Endothelial cell of umbilical vein (primary cell): ENCODE results near the gene OR1J2. TPM values are rescaled to one million over a fixed set of nuclear protein-coding genes. Genes with fewer than 3 reads are reported as not detected.

Experiments
- BruUV-seq: library from RNA; stranded (reverse); fragments of 400-500 nt; replicated peaks from 2 replicates; lab custom pipeline; 2021; lab: Mats Ljungman, UMichigan
- CTCF ChIA-PET: fragments of 300-600, 350-600 bp; sonication (Branson Sonifier 250); formaldehyde crosslinking; loops from one replicate; lab custom pipeline; 2021; ENCODE audit warnings: antibody characterized with exemption, inconsistent platforms; lab: Charles Lee
- POLR2A ChIA-PET: fragments of 300-600, 350-600 bp; sonication (Branson Sonifier 250); formaldehyde crosslinking; loops from one replicate; lab custom pipeline; 2021; ENCODE audit warnings: antibody characterized with exemption, inconsistent platforms; lab: Charles Lee
- DNase-seq: peaks from one replicate; pipeline ENCODE4 v3.0.0-alpha.2; 2011; ENCODE audit warnings: low read depth, low spot score
- FAIRE-seq: peaks from 2 replicates; lab custom pipeline; 2011; peaks lifted over from hg19 to GRCh38; lab: Jason Lieb, UNC
- H2AFZ ChIP-seq: 2 replicates; pipeline ENCODE4 v1.6.0; 2012; ENCODE audit warnings: low read depth, low read length, control low read depth, inconsistent platforms
- H3K27ac ChIP-seq: 2 replicates; pipeline ENCODE4 v1.5.1; 2011; ENCODE audit warnings: low read depth, mild to moderate bottlenecking, control low read depth, low read length, moderate library complexity; ENCODE audit not compliant: insufficient read depth
- H3K27me3 ChIP-seq, 2 experiments: 2 replicates each; pipeline versions ENCODE4 v1.6.0 to v1.6.1; 2011; ENCODE audit warnings: low read length in 2 of 2, mixed read lengths in 1 of 2; ENCODE audit not compliant: control insufficient read depth in 2 of 2, insufficient read depth in 2 of 2
- H3K36me3 ChIP-seq, 2 experiments: 2 replicates in 1 of 2; 3 replicates in 1 of 2; pipeline ENCODE4 v1.5.1; 2011; ENCODE audit warnings: low read length in 2 of 2, mild to moderate bottlenecking in 1 of 2, moderate library complexity in 1 of 2; ENCODE audit not compliant: control insufficient read depth in 2 of 2, insufficient read depth in 2 of 2; ENCODE audit errors: extremely low read depth in 1 of 2
- H3K4me1 ChIP-seq: 3 replicates; pipeline ENCODE4 v1.5.1; 2011; ENCODE audit warnings: mild to moderate bottlenecking, low read length; ENCODE audit not compliant: control insufficient read depth, insufficient read depth; ENCODE audit errors: extremely low read depth
- H3K4me2 ChIP-seq: 2 replicates; pipeline ENCODE4 v1.6.1; 2011; ENCODE audit warnings: low read length, control low read depth, mixed read lengths; ENCODE audit not compliant: insufficient read depth
- H3K4me3 ChIP-seq, 3 experiments: fragments of 200-600 bp in 1 of 3; sonication (generic), shearing (Covaris generic) in 1 of 3; replicated peaks in 1 of 3; 2 replicates each; pipeline ENCODE4 v1.5.1; 2011 to 2016; ENCODE audit warnings: control low read depth in 3 of 3, low read length in 3 of 3, mild to moderate bottlenecking in 2 of 3, inconsistent platforms in 1 of 3, low read depth in 1 of 3, moderate library complexity in 1 of 3; ENCODE audit not compliant: insufficient read depth in 1 of 3
- H3K79me2 ChIP-seq: 2 replicates; pipeline ENCODE4 v1.6.0; 2012; ENCODE audit warnings: low read length, inconsistent platforms; ENCODE audit not compliant: control insufficient read depth, insufficient read depth
- H3K9ac ChIP-seq: replicated peaks from 2 replicates; pipeline ENCODE3; 2011; ENCODE audit warnings: low read length, control low read depth; ENCODE audit not compliant: insufficient read depth; ENCODE audit errors: extremely low read depth
- H3K9me1 ChIP-seq: replicated peaks from 3 replicates; pipeline ENCODE4 v1.6.0; 2011; ENCODE audit warnings: mild to moderate bottlenecking, low read length; ENCODE audit not compliant: control insufficient read depth, insufficient read depth; ENCODE audit errors: extremely low read depth
- H3K9me3 ChIP-seq: replicated peaks from 2 replicates; pipeline ENCODE4 v1.5.1; 2012; ENCODE audit warnings: low read length, inconsistent platforms; ENCODE audit not compliant: control insufficient read depth, insufficient read depth
- H4K20me1 ChIP-seq: replicated peaks from 2 replicates; pipeline ENCODE3; 2011; ENCODE audit warnings: mild to moderate bottlenecking, low read length; ENCODE audit not compliant: control insufficient read depth, insufficient read depth; ENCODE audit errors: extremely low read depth
- CTCF ChIP-seq, 2 donors: IDR thresholded peaks; 1 replicate in 1 of 2; 2 replicates in 1 of 2; pipeline ENCODE4 v1.5.1; 2011; ENCODE audit warnings: low read length in 2 of 2, mild to moderate bottlenecking in 2 of 2, moderate library complexity in 2 of 2, control low read depth in 1 of 2, inconsistent platforms in 1 of 2, low read depth in 1 of 2; ENCODE audit not compliant: insufficient read depth in 1 of 2; ENCODE audit errors: extremely low read depth in 1 of 2
- EZH2 ChIP-seq: IDR thresholded peaks from 2 replicates; pipeline ENCODE4 v1.6.1; 2012; ENCODE audit warnings: borderline replicate concordance, low read depth, mild to moderate bottlenecking, moderate library complexity, low read length, inconsistent platforms; ENCODE audit not compliant: severe bottlenecking
- FOS ChIP-seq: IDR thresholded peaks from 2 replicates; pipeline ENCODE4 v1.6.1; 2011; ENCODE audit warnings: mild to moderate bottlenecking, low read length, moderate library complexity, borderline replicate concordance; ENCODE audit not compliant: insufficient read depth
- GATA2 ChIP-seq: IDR thresholded peaks from 2 replicates; pipeline ENCODE4 v1.7.0; 2011; ENCODE audit warnings: low read depth, mild to moderate bottlenecking, moderate library complexity, mixed read lengths, low read length; ENCODE audit not compliant: insufficient read length, insufficient read depth
- JUN ChIP-seq: IDR thresholded peaks from 2 replicates; pipeline ENCODE4 v1.6.1; 2011; ENCODE audit warnings: borderline replicate concordance, low read depth; ENCODE audit not compliant: insufficient read length, insufficient read depth
- MAX ChIP-seq: IDR thresholded peaks from 2 replicates; pipeline ENCODE4 v1.6.1; 2011; ENCODE audit not compliant: insufficient read depth, insufficient read length
- MYC ChIP-seq: IDR thresholded peaks from one replicate; pipeline ENCODE4 v1.6.1; 2011; ENCODE audit warnings: mild to moderate bottlenecking, low read depth, low read length
- POLR2A ChIP-seq: IDR thresholded peaks from 2 replicates; pipeline ENCODE4 v1.6.1; 2012; ENCODE audit warnings: low read depth, mild to moderate bottlenecking, control low read depth, low read length
- POLR2AphosphoS5 ChIP-seq: IDR thresholded peaks from 2 replicates; pipeline ENCODE4 v1.6.1; 2012; ENCODE audit warnings: low read depth, mild to moderate bottlenecking, control low read depth, low read length, moderate library complexity; ENCODE audit not compliant: insufficient read depth
- dilution Hi-C: fragments of 300-500 bp; cut with MboI; formaldehyde crosslinking; loops from one replicate; pipeline ENCODE4 v1.15.0; 2019; ENCODE audit warnings: low sequenced_read_pairs; ENCODE audit not compliant: extremely low pct_ligation_motif_present
- intact Hi-C: fragments of 100-400 bp; cut with micrococcal nuclease; formaldehyde crosslinking; loops from one replicate; pipeline ENCODE4 v1.10.0; 2022
- polyA plus RNA-seq, 4 experiments: library from polyadenylated mRNA; depleted of rRNA in 3 of 4; stranded (reverse) in 3 of 4; unstranded in 1 of 4; fragments of >200 nt; gene quantifications; 2 replicates each; pipeline versions ENCODE4 v1.2.1 to v1.2.3, GENCODE V29; 2011 to 2012; ENCODE audit warnings: missing spikeins in 1 of 4
- total RNA-seq: library from RNA; stranded (reverse); gene quantifications from 2 replicates; pipeline ENCODE4 v1.2.3, GENCODE V29; 2021

Gene OR1J2
- total and polyA plus RNA-seq, 2 donors (not counting 3 experiments of a cell fraction or from before 2014, with no cell fraction given), result not detected

- ChIA-PET POLR2A (no interaction called here), CTCF (interaction anchor here (2.8 kb wide), 1 partner anchor 8 kb away, joined by 18 read pairs; no protein-coding TSS in a partner anchor)
- no peaks in the 10 kb centered on the region for H4K20me1 ChIP-seq
- H3K4me3 ChIP-seq, result no peak overlapping the region
- H3K27ac ChIP-seq, result no peak overlapping the region
- TF ChIP-seq FOS, result no peak
- TF ChIP-seq EZH2, result no peak
- dilution Hi-C loops (no loop called here), intact Hi-C loops (no loop called here)
- peaks cover 8 to 14% of the 10 kb centered on the region in 2 experiments for H3K27me3 ChIP-seq
- H2AFZ ChIP-seq, result no peak overlapping the region
- DNase-seq, result no peak
- no peaks in the 10 kb centered on the region for H3K79me2 ChIP-seq
- BruUV-seq, result no TSS peak
- no peaks in the 10 kb centered on the region for H3K4me1 ChIP-seq
- H3K4me2 ChIP-seq, result no peak overlapping the region
- H3K9me1 ChIP-seq, result no peaks in the 10 kb centered on the region
- peak; percentile 59 for FAIRE-seq
- H3K36me3 ChIP-seq, result no peaks in the 10 kb centered on the region
- H3K9ac ChIP-seq, result no peak overlapping the region
- H3K9me3 ChIP-seq, result no peaks in the 10 kb centered on the region
These were observed 3.6 kb upstream of the OR1J2 start for GRCh38 chr9:122506964-122507363.

GRCh38 chr9:122518226-122518625 lies 7.6 kb downstream of the OR1J2 start:
- no peaks in the 10 kb centered on the region for H3K9me3 ChIP-seq
- no peaks in the 10 kb centered on the region for H4K20me1 ChIP-seq
- no peak overlapping the region for H2AFZ ChIP-seq
- H3K4me3 ChIP-seq, result no peak overlapping the region
- ChIA-PET CTCF (interaction anchor here (1.2 kb wide), 1 partner anchor 19 kb away, joined by 4 read pairs; no protein-coding TSS in a partner anchor), POLR2A (no interaction called here)
- no peaks in the 10 kb centered on the region for H3K9me1 ChIP-seq
- H3K4me1 ChIP-seq, result no peaks in the 10 kb centered on the region
- TF ChIP-seq JUN, result no peak
- TF ChIP-seq POLR2AphosphoS5, result no peak
- TF ChIP-seq POLR2A, result no peak
- TF ChIP-seq MAX, result no peak
- TF ChIP-seq MYC, result no peak
- no peak for TF ChIP-seq GATA2
- TF ChIP-seq EZH2, result no peak
- TF ChIP-seq FOS, result no peak
- TF ChIP-seq CTCF (IDR thresholded peaks at IDR 0.05; ENCODE audit: extremely low read depth in 1 of 2, insufficient read depth in 1 of 2, low read depth in 1 of 2, low read length in 2 of 2), result no peak
- dilution Hi-C loops (no loop called here), intact Hi-C loops (no loop called here)
- no TSS peak for BruUV-seq
- no peak overlapping the region for H3K4me2 ChIP-seq
- no peak overlapping the region for H3K9ac ChIP-seq
- peaks cover 4 to 9% of the 10 kb centered on the region in 2 experiments for H3K27me3 ChIP-seq
- DNase-seq (no peak), FAIRE-seq (no peak)
- H3K36me3 ChIP-seq, result no peaks in the 10 kb centered on the region
- no peaks in the 10 kb centered on the region for H3K79me2 ChIP-seq
- H3K27ac ChIP-seq, result no peak overlapping the region
